Astrocyte (in vitro differentiated cells and primary cell): ENCODE data around the gene OR56A5. TPM values are rescaled to one million over a fixed set of nuclear protein-coding genes. Genes with fewer than 3 reads are reported as not detected.

ENCODE experiments used
- DNase-seq: peaks from one replicate; pipeline ENCODE4 v3.0.0-alpha.2; 2010; ENCODE audit warnings: low read depth
- FAIRE-seq: peaks from 2 replicates; lab custom pipeline; 2011; peaks lifted over from hg19 to GRCh38; lab: Jason Lieb, UNC
- H2AFZ ChIP-seq: 2 replicates; pipeline ENCODE4 v1.6.0; 2012; ENCODE audit warnings: low read depth, low read length, inconsistent platforms
- H3K27ac ChIP-seq: 2 replicates; pipeline ENCODE4 v1.5.1; 2011; ENCODE audit warnings: low read depth, low read length, inconsistent platforms
- H3K27me3 ChIP-seq: 2 replicates; pipeline ENCODE4 v1.6.0; 2011; ENCODE audit warnings: low read length, inconsistent platforms; ENCODE audit not compliant: insufficient read depth
- H3K36me3 ChIP-seq: 2 replicates; pipeline ENCODE4 v1.5.1; 2011; ENCODE audit warnings: low read length, inconsistent platforms; ENCODE audit not compliant: insufficient read depth
- H3K4me1 ChIP-seq: 2 replicates; pipeline ENCODE4 v1.5.1; 2011; ENCODE audit warnings: low read length, inconsistent platforms; ENCODE audit not compliant: insufficient read depth
- H3K4me2 ChIP-seq: 2 replicates; pipeline ENCODE4 v1.6.0; 2012; ENCODE audit warnings: low read length, inconsistent platforms
- H3K4me3 ChIP-seq: 2 replicates; pipeline ENCODE4 v1.5.1; 2011; ENCODE audit warnings: low read depth, mild to moderate bottlenecking, low read length, inconsistent platforms; ENCODE audit not compliant: insufficient read depth
- H3K79me2 ChIP-seq: 2 replicates; pipeline ENCODE4 v1.6.0; 2012; ENCODE audit warnings: mild to moderate bottlenecking, low read length, inconsistent platforms; ENCODE audit not compliant: insufficient read depth
- H3K9ac ChIP-seq: 2 replicates; pipeline ENCODE4 v1.6.0; 2012; ENCODE audit warnings: mild to moderate bottlenecking, low read length, inconsistent platforms
- H3K9me3 ChIP-seq: 2 replicates; pipeline ENCODE4 v1.5.1; 2012; ENCODE audit warnings: low read depth, mild to moderate bottlenecking, low read length, inconsistent platforms; ENCODE audit not compliant: insufficient read depth
- H4K20me1 ChIP-seq: 2 replicates; pipeline ENCODE4 v1.6.0; 2012; ENCODE audit warnings: low read length, inconsistent platforms; ENCODE audit not compliant: insufficient read depth
- H3K27ac Mint-ChIP-seq: one replicate; pipeline ENCODE4 v1.8.0; 2021; ENCODE audit warnings: mild to moderate bottlenecking, mixed read lengths; ENCODE audit not compliant: unreplicated experiment
- H3K27me3 Mint-ChIP-seq: one replicate; pipeline ENCODE4 v1.8.0; 2021; ENCODE audit warnings: low read depth, mixed read lengths; ENCODE audit not compliant: unreplicated experiment
- H3K36me3 Mint-ChIP-seq: one replicate; pipeline ENCODE4 v1.8.0; 2021; ENCODE audit warnings: low read depth, mixed read lengths; ENCODE audit not compliant: unreplicated experiment
- H3K4me1 Mint-ChIP-seq: one replicate; pipeline ENCODE4 v1.8.0; 2021; ENCODE audit warnings: low read depth, mixed read lengths; ENCODE audit not compliant: unreplicated experiment
- H3K4me3 Mint-ChIP-seq: one replicate; pipeline ENCODE4 v1.8.0; 2021; ENCODE audit warnings: mild to moderate bottlenecking, moderate library complexity, mixed read lengths; ENCODE audit not compliant: unreplicated experiment
- H3K9me3 Mint-ChIP-seq: one replicate; pipeline ENCODE4 v1.8.0; 2021; ENCODE audit warnings: mild to moderate bottlenecking, mixed read lengths; ENCODE audit not compliant: unreplicated experiment
- CTCF ChIP-seq: IDR thresholded peaks from 2 replicates; pipeline ENCODE4 v1.5.1; 2011; ENCODE audit warnings: low read depth, mild to moderate bottlenecking, inconsistent platforms, low read length, moderate library complexity; ENCODE audit not compliant: insufficient read depth
- EZH2 ChIP-seq: IDR thresholded peaks from 2 replicates; pipeline ENCODE4 v1.6.1; 2012; ENCODE audit warnings: mild to moderate bottlenecking, low read length, inconsistent platforms; ENCODE audit not compliant: insufficient read depth
- total RNA-seq: library from RNA; stranded (reverse); gene quantifications from 2 replicates; pipeline ENCODE4 v1.2.1, GENCODE V29; 2021

The OR56A5 gene
- total RNA-seq, 1 donor from 2014 or later = not detected

GRCh38 chr11:5923427-5923776 lies 44.9 kb downstream of the OR56A5 start:
- H3K36me3 ChIP-seq = no peaks in the 10 kb centered on the region
- no peaks in the 10 kb centered on the region for H3K4me1 ChIP-seq
- no peak overlapping the region for H3K4me3 Mint-ChIP-seq
- H3K79me2 ChIP-seq = no peaks in the 10 kb centered on the region
- H3K27me3 ChIP-seq = no peaks in the 10 kb centered on the region
- no peak overlapping the region for H3K4me3 ChIP-seq
- H3K4me1 Mint-ChIP-seq = peaks cover 5% of the 10 kb centered on the region
- no peaks in the 10 kb centered on the region for H3K36me3 Mint-ChIP-seq
- no peak overlapping the region for H3K4me2 ChIP-seq
- H3K9me3 Mint-ChIP-seq = peaks cover 4% of the 10 kb centered on the region
- H3K27me3 Mint-ChIP-seq = no peaks in the 10 kb centered on the region
- TF ChIP-seq EZH2 = no peak
- TF ChIP-seq CTCF = no peak
- no peaks in the 10 kb centered on the region for H4K20me1 ChIP-seq
- H3K9ac ChIP-seq = no peak overlapping the region
- no peak overlapping the region for H2AFZ ChIP-seq
- DNase-seq (no peak), FAIRE-seq (no peak)
- no peak overlapping the region for H3K27ac ChIP-seq
- peak overlapping the region; percentile 73 for H3K27ac Mint-ChIP-seq
- peaks cover 4% of the 10 kb centered on the region for H3K9me3 ChIP-seq

- H3K4me1 ChIP-seq = no peaks in the 10 kb centered on the region
- Mint-ChIP-seq H3K27ac (no peak overlapping the region), H3K36me3 (no peaks in the 10 kb centered on the region), H3K27me3 (no peaks in the 10 kb centered on the region), H3K9me3 (peaks cover 4% of the 10 kb centered on the region), H3K4me1 (peaks cover 5% of the 10 kb centered on the region), H3K4me3 (no peak overlapping the region)
- H3K4me3 ChIP-seq = no peak overlapping the region
- H3K27me3 ChIP-seq = no peaks in the 10 kb centered on the region
- DNase-seq (no peak), FAIRE-seq (no peak)
- H3K79me2 ChIP-seq = no peaks in the 10 kb centered on the region
- no peak overlapping the region for H3K4me2 ChIP-seq
- TF ChIP-seq EZH2 (no peak), CTCF (no peak)
- H3K9ac ChIP-seq = no peak overlapping the region
- peaks cover 2% of the 10 kb centered on the region for H3K9me3 ChIP-seq
- H3K36me3 ChIP-seq = no peaks in the 10 kb centered on the region
- no peak overlapping the region for H3K27ac ChIP-seq
- H4K20me1 ChIP-seq = no peaks in the 10 kb centered on the region
- H2AFZ ChIP-seq = no peak overlapping the region
Measured at GRCh38 chr11:5922749-5923426, 45.4 kb downstream of the OR56A5 start.

Other genes with a start within 250 kb of the OR56A5 start
- gene OR56B1, start 232.0 kb downstream of the OR56A5 start, total RNA-seq = not detected in 2 replicates
- gene OR52N4, start 214.3 kb downstream of the OR56A5 start, total RNA-seq = not detected in 2 replicates
- gene OR52N5, start 185.1 kb downstream of the OR56A5 start, total RNA-seq = not detected in 2 replicates
- not detected in 2 replicates for gene OR52N1, start 177.2 kb downstream of the OR56A5 start, total RNA-seq
- gene OR52N2, start 159.6 kb downstream of the OR56A5 start, total RNA-seq = not detected in 2 replicates
- not detected in 2 replicates for gene OR52E6, start 126.6 kb downstream of the OR56A5 start, total RNA-seq
- not detected in 2 replicates for gene OR52E8, start 110.8 kb downstream of the OR56A5 start, total RNA-seq
- not detected in 2 replicates for gene OR52E4, start 87.9 kb downstream of the OR56A5 start, total RNA-seq
- not detected in 2 replicates for gene OR52E5, start 75.3 kb downstream of the OR56A5 start, total RNA-seq
- not detected in 2 replicates for gene OR56A3, start 26.2 kb downstream of the OR56A5 start, total RNA-seq
- not detected in 2 replicates for gene OR52L1, start 18.5 kb upstream of the OR56A5 start, total RNA-seq
- gene OR56A4, start 38.5 kb upstream of the OR56A5 start, total RNA-seq = not detected in 2 replicates
- gene OR56A1, start 62.3 kb upstream of the OR56A5 start, total RNA-seq = not detected in 2 replicates
- gene OR56B4, start 139.2 kb upstream of the OR56A5 start, total RNA-seq = not detected in 2 replicates
- not detected in 2 replicates for gene OR52B2, start 201.8 kb upstream of the OR56A5 start, total RNA-seq
- gene OR52W1, start 230.7 kb upstream of the OR56A5 start, total RNA-seq = not detected in 2 replicates
- gene C11orf42, start 237.1 kb upstream of the OR56A5 start, total RNA-seq = not detected in 2 replicates